ENCODE results near the gene LYG1.

- TF ChIP-seq POLR2A (IDR thresholded peaks at IDR 0.05) (no peak), CTCF (IDR thresholded peaks at IDR 0.05) (no peak)
Observed at GRCh38 chr2:99342536-99342935, 41.5 kb upstream of the LYG1 start.

Data from thyroid gland (tissue), 4 donors.